ENCODE measurements around the gene TSPYL4. TPM values are rescaled to one million over a fixed set of nuclear protein-coding genes. Genes with fewer than 3 reads are reported as not detected.

The TSPYL4 gene
- total RNA-seq, 1 experiment from 2014 or later: 7.4 TPM

GRCh38 chr6:116208056-116208785, 45.7 kb downstream of the TSPYL4 start:
- in situ Hi-C loops (cut with HindIII; ENCODE audit: low pct_unique_long_range_greater_than_20kb, low sequenced_read_pairs): no loop called here

GRCh38 chr6:116206231-116206903, 47.5 kb downstream of the TSPYL4 start:
- no peak for DNase-seq (ENCODE audit: low read depth, low spot score)
- in situ Hi-C loops (cut with HindIII; ENCODE audit: low pct_unique_long_range_greater_than_20kb, low sequenced_read_pairs): no loop called here

More at GRCh38 chr6:116208056-116208785, 45.7 kb downstream of the TSPYL4 start:
- DNase-seq (ENCODE audit: low read depth, low spot score): peak; percentile 7

GRCh38 chr6:116205281-116205680, 48.6 kb downstream of the TSPYL4 start:
- DNase-seq (ENCODE audit: low read depth, low spot score): no peak
- in situ Hi-C loops (cut with HindIII; ENCODE audit: low pct_unique_long_range_greater_than_20kb, low sequenced_read_pairs): no loop called here

- in situ Hi-C loops (cut with HindIII; ENCODE audit: low pct_unique_long_range_greater_than_20kb, low sequenced_read_pairs): no loop called here
- no peak for DNase-seq (ENCODE audit: low read depth, low spot score)
These were observed 52.3 kb downstream of the TSPYL4 start for GRCh38 chr6:116201538-116201937.

GRCh38 chr6:116200619-116201249, 53.1 kb downstream of the TSPYL4 start:
- in situ Hi-C loops (cut with HindIII; ENCODE audit: low pct_unique_long_range_greater_than_20kb, low sequenced_read_pairs): no loop called here
- no peak for DNase-seq (ENCODE audit: low read depth, low spot score)

Other genes with a start within 250 kb of the TSPYL4 start
- gene FRK, start 193.2 kb downstream of the TSPYL4 start, total RNA-seq (2014; rRNA removed; shearing (Covaris generic)): 1.8 and 1.9 TPM in 2 replicates
- gene NT5DC1, start 153.2 kb downstream of the TSPYL4 start, total RNA-seq (2014; rRNA removed; shearing (Covaris generic)): 37.7 and 37.9 TPM in 2 replicates
- not detected in 2 replicates for gene COL10A1, start 127.9 kb downstream of the TSPYL4 start, total RNA-seq (2014; rRNA removed; shearing (Covaris generic))
- gene TSPYL1, start 25.9 kb upstream of the TSPYL4 start, total RNA-seq (2014; rRNA removed; shearing (Covaris generic)): 37.4 and 40.2 TPM in 2 replicates
- gene DSE, start 116.9 kb upstream of the TSPYL4 start, total RNA-seq (2014; rRNA removed; shearing (Covaris generic)): 0.40 and 1.0 TPM in 2 replicates
- gene CALHM6, start 207.3 kb upstream of the TSPYL4 start, total RNA-seq (2014; rRNA removed; shearing (Covaris generic)): 0.56 and 2.1 TPM in 2 replicates

Measured in SK-MEL-5 (cell line).